SK-N-SH treated with all-trans-retinoic acid at 6 μM for 48 hours (cell line): ENCODE measurements around the gene NFS1.
A peak's percentile ranks its signal among the peaks of the same experiment; 100 is the strongest.

Source experiments
- ATAC-seq: fragments of 200-7000 bp; cut with Tn5 transposase; 3 replicates; pipeline ENCODE4 v1.9.1; 2020; ENCODE audit warnings: mild to moderate bottlenecking, moderate library complexity
- ARNTL ChIP-seq: fragments of 450-650 bp; formaldehyde crosslinking; IDR thresholded peaks from 2 replicates; pipeline ENCODE4 v1.5.0; 2020; ENCODE audit warnings: low read depth, mild to moderate bottlenecking, moderate library complexity, borderline replicate concordance
- BACH2 ChIP-seq: fragments of 250-450 bp; sonication (Bioruptor Pico); IDR thresholded peaks from 2 replicates; pipeline ENCODE4 v1.9.0; 2021; ENCODE audit warnings: mild to moderate bottlenecking, borderline replicate concordance
- CSDC2 ChIP-seq: fragments of 250-450 bp; sonication (Bioruptor Pico); IDR thresholded peaks from 2 replicates; pipeline ENCODE4 v1.5.0; 2020; ENCODE audit warnings: mild to moderate bottlenecking, moderate library complexity
- ESRRG ChIP-seq: fragments of 250-450 bp; sonication (Bioruptor Pico); IDR thresholded peaks from 2 replicates; pipeline ENCODE4 v1.6.1; 2021; ENCODE audit warnings: mild to moderate bottlenecking
- GLIS3 ChIP-seq: fragments of 250-450 bp; sonication (Bioruptor Pico); IDR thresholded peaks from 2 replicates; pipeline ENCODE4 v1.5.0; 2020; ENCODE audit warnings: mild to moderate bottlenecking, moderate library complexity
- ISL1 ChIP-seq: fragments of 250-450 bp; sonication (Bioruptor Pico); IDR thresholded peaks from 2 replicates; pipeline ENCODE4 v2.1.2; 2022; ENCODE audit warnings: mild to moderate bottlenecking, moderate library complexity
- OSR1 ChIP-seq: fragments of 250-450 bp; sonication (Bioruptor Pico); IDR thresholded peaks from 2 replicates; pipeline ENCODE4 v1.8.0; 2022; ENCODE audit warnings: moderate library complexity, mild to moderate bottlenecking, inconsistent platforms
- PPARA ChIP-seq: fragments of 250-450 bp; sonication (Bioruptor Pico); IDR thresholded peaks from 2 replicates; pipeline ENCODE4 v1.5.0; 2020; ENCODE audit warnings: mild to moderate bottlenecking, borderline replicate concordance
- RARB ChIP-seq: fragments of 250-450 bp; sonication (Bioruptor Pico); IDR thresholded peaks from 2 replicates; pipeline ENCODE4 v1.8.0; 2021; ENCODE audit warnings: mild to moderate bottlenecking, moderate library complexity
- SNAI2 ChIP-seq: fragments of 250-450 bp; sonication (Bioruptor Pico); IDR thresholded peaks from 2 replicates; pipeline ENCODE4 v1.5.0; 2020; ENCODE audit warnings: mild to moderate bottlenecking, moderate library complexity
- TCF4 ChIP-seq: fragments of 250-450 bp; sonication (Bioruptor Pico); IDR thresholded peaks from 2 replicates; pipeline ENCODE4 v1.8.0; 2021; ENCODE audit warnings: mild to moderate bottlenecking, moderate library complexity, borderline replicate concordance
- TOX ChIP-seq: fragments of 250-450 bp; sonication (Bioruptor Pico); IDR thresholded peaks from 2 replicates; pipeline ENCODE4 v1.8.0; 2021; ENCODE audit warnings: mild to moderate bottlenecking, moderate library complexity, borderline replicate concordance
- ZC3H10 ChIP-seq: fragments of 250-450 bp; sonication (Bioruptor Pico); IDR thresholded peaks from 2 replicates; pipeline ENCODE4 v1.5.1; 2021; ENCODE audit warnings: mild to moderate bottlenecking, moderate library complexity
- ZFP3 ChIP-seq: fragments of 250-450 bp; sonication (Bioruptor Pico); IDR thresholded peaks from 2 replicates; pipeline ENCODE4 v1.5.0; 2020; ENCODE audit warnings: mild to moderate bottlenecking, moderate library complexity
- ZFP30 ChIP-seq: fragments of 450-650 bp; formaldehyde crosslinking; IDR thresholded peaks from 2 replicates; pipeline ENCODE4 v1.5.0; 2022; ENCODE audit warnings: mild to moderate bottlenecking, moderate library complexity
- ZNF565 ChIP-seq: fragments of 450-650 bp; formaldehyde crosslinking; conservative IDR thresholded peaks from 2 replicates; pipeline ENCODE4 v1.5.0; 2020; ENCODE audit warnings: low read depth, mild to moderate bottlenecking, moderate library complexity
- ZNF70 ChIP-seq: fragments of 450-650 bp; formaldehyde crosslinking; IDR thresholded peaks from 2 replicates; pipeline ENCODE4 v1.5.0; 2020; ENCODE audit warnings: mild to moderate bottlenecking, moderate library complexity
- TF ChIP-seq, protein P1 (sequence below): fragments of 250-450 bp; sonication (Bioruptor Pico); IDR thresholded peaks from 2 replicates; pipeline ENCODE4 v1.5.1; 2020; ENCODE audit warnings: low read depth, mild to moderate bottlenecking, moderate library complexity
- TF ChIP-seq, protein P2 (sequence below): fragments of 250-450 bp; sonication (Bioruptor Pico); IDR thresholded peaks from 2 replicates; pipeline ENCODE4 v1.5.1; 2021; ENCODE audit warnings: mild to moderate bottlenecking, moderate library complexity
- TF ChIP-seq, protein P3 (sequence below): fragments of 250-450 bp; sonication (Bioruptor Pico); IDR thresholded peaks from 2 replicates; pipeline ENCODE4 v1.8.0; 2021; ENCODE audit warnings: low read depth, mild to moderate bottlenecking, moderate library complexity, borderline replicate concordance
- TF ChIP-seq, protein P4 (sequence below): fragments of 250-450 bp; sonication (Bioruptor Pico); IDR thresholded peaks from 2 replicates; pipeline ENCODE4 v1.5.0; 2020; ENCODE audit warnings: mild to moderate bottlenecking, moderate library complexity

Gene NFS1

DNA sequence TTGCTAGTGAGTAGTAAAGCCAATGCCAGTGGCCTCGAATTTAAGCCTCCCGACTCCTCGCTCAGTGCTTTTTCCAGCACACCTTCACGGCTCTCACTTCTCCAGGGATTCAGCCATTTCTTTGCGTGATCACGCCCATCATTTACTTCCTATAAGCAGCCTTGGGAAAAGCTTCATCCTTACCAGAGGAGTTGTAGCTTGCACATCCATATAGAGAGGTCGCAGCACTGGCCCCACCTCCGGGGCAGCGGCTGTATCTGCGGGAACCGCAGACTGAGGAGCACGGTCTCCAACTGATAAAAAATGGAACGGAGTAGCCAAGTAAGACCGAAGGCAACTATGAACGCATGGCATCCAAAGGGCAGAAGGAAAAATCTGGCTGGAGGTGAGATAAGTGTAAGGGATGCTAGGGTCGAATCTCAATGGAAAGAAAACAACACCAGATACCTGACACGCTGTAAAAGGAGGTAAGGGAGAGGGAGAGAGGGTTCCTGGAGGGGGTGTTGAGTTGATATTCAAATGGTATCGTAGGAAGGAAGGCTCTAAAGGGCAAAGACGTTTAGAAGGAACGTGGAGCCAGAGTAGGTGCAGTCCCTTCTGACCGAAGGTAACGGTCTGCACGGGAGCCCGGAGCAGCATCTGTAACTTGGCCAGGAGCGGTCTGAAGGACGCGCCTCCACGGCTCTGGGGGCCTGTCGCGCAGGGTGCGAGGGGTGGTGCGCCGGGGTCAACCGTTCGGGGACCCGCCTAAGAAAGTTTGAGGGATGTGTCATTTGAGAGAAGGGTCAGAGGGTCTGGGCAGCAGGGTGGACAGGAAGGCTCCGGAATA is 640 bp downstream of the NFS1 start:
- peak; percentile 37 for ATAC-seq
- TF ChIP-seq ZNF565 (CRISPR knock-in tag): no peak
- no peak for TF ChIP-seq TCF4
- TF ChIP-seq, protein P1, sequence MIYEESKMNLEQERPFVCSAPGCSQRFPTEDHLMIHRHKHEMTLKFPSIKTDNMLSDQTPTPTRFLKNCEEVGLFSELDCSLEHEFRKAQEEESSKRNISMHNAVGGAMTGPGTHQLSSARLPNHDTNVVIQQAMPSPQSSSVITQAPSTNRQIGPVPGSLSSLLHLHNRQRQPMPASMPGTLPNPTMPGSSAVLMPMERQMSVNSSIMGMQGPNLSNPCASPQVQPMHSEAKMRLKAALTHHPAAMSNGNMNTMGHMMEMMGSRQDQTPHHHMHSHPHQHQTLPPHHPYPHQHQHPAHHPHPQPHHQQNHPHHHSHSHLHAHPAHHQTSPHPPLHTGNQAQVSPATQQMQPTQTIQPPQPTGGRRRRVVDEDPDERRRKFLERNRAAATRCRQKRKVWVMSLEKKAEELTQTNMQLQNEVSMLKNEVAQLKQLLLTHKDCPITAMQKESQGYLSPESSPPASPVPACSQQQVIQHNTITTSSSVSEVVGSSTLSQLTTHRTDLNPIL (CRISPR knock-in tag): no peak
- TF ChIP-seq, protein P2, sequence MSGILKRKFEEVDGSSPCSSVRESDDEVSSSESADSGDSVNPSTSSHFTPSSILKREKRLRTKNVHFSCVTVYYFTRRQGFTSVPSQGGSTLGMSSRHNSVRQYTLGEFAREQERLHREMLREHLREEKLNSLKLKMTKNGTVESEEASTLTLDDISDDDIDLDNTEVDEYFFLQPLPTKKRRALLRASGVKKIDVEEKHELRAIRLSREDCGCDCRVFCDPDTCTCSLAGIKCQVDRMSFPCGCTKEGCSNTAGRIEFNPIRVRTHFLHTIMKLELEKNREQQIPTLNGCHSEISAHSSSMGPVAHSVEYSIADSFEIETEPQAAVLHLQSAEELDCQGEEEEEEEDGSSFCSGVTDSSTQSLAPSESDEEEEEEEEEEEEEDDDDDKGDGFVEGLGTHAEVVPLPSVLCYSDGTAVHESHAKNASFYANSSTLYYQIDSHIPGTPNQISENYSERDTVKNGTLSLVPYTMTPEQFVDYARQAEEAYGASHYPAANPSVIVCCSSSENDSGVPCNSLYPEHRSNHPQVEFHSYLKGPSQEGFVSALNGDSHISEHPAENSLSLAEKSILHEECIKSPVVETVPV: no peak
- no peak for TF ChIP-seq RARB
- no peak for TF ChIP-seq ZNF70
- TF ChIP-seq ZFP30: no peak
- no peak for TF ChIP-seq BACH2 (CRISPR knock-in tag)
- no peak for TF ChIP-seq ZC3H10 (CRISPR knock-in tag)
- no peak for TF ChIP-seq TOX (CRISPR knock-in tag)
- no peak for TF ChIP-seq PPARA (CRISPR knock-in tag)
- no peak for TF ChIP-seq ISL1 (CRISPR knock-in tag)

DNA sequence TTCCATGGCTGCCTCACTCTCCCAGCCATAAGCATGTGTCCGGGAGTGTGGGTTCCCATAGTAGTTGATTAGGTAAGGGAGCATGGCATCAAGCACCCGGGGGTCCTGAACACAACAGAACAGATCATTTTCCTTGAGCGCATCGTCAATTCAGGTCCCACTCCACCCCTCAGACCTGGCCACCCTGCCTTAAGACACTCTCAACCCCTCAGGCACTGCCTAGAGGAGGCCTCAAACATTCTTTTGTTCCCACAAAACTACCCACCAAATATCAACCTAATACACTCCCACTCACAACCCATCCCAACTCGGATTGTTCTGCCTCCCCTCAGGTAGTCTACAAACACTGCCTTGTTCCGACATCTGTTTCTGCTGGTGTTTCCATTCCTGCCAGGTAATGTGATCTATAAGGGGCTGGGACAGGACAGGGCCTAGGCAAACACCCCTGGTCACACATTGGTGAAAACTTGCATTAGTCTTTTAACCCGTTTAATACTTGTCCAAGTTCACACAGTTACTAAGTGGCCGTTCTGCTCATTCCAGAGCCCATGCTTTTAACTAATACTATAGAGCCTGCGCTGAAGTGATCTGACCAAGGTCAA is 1.4 kb downstream of the NFS1 start:
- no peak for ATAC-seq
- TF ChIP-seq, protein P2: no peak
- TF ChIP-seq ZNF70 (no peak), CSDC2 (no peak), SNAI2 (CRISPR knock-in tag) (no peak), OSR1 (CRISPR knock-in tag) (no peak), TCF4 (no peak), ARNTL (CRISPR knock-in tag) (no peak), RARB (no peak), ESRRG (no peak), BACH2 (CRISPR knock-in tag) (no peak), ZFP3 (CRISPR knock-in tag) (no peak), ISL1 (CRISPR knock-in tag) (no peak), ZFP30 (no peak), ZC3H10 (CRISPR knock-in tag) (no peak), GLIS3 (CRISPR knock-in tag) (no peak)
- TF ChIP-seq, protein P1 (CRISPR knock-in tag): no peak
- TF ChIP-seq, protein P3, sequence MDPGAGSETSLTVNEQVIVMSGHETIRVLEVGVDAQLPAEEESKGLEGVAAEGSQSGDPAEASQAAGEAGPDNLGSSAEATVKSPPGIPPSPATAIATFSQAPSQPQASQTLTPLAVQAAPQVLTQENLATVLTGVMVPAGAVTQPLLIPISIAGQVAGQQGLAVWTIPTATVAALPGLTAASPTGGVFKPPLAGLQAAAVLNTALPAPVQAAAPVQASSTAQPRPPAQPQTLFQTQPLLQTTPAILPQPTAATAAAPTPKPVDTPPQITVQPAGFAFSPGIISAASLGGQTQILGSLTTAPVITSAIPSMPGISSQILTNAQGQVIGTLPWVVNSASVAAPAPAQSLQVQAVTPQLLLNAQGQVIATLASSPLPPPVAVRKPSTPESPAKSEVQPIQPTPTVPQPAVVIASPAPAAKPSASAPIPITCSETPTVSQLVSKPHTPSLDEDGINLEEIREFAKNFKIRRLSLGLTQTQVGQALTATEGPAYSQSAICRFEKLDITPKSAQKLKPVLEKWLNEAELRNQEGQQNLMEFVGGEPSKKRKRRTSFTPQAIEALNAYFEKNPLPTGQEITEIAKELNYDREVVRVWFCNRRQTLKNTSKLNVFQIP: no peak
- TF ChIP-seq, protein P4, sequence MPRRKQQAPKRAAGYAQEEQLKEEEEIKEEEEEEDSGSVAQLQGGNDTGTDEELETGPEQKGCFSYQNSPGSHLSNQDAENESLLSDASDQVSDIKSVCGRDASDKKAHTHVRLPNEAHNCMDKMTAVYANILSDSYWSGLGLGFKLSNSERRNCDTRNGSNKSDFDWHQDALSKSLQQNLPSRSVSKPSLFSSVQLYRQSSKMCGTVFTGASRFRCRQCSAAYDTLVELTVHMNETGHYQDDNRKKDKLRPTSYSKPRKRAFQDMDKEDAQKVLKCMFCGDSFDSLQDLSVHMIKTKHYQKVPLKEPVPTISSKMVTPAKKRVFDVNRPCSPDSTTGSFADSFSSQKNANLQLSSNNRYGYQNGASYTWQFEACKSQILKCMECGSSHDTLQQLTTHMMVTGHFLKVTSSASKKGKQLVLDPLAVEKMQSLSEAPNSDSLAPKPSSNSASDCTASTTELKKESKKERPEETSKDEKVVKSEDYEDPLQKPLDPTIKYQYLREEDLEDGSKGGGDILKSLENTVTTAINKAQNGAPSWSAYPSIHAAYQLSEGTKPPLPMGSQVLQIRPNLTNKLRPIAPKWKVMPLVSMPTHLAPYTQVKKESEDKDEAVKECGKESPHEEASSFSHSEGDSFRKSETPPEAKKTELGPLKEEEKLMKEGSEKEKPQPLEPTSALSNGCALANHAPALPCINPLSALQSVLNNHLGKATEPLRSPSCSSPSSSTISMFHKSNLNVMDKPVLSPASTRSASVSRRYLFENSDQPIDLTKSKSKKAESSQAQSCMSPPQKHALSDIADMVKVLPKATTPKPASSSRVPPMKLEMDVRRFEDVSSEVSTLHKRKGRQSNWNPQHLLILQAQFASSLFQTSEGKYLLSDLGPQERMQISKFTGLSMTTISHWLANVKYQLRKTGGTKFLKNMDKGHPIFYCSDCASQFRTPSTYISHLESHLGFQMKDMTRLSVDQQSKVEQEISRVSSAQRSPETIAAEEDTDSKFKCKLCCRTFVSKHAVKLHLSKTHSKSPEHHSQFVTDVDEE (CRISPR knock-in tag): no peak
- TF ChIP-seq, all 23 proteins: peak for 0
